Measurements from ENCODE around the gene DDHD1.

- TF ChIP-seq EZH2 (IDR thresholded peaks at IDR 0.05; ENCODE audit: insufficient read depth, poor library complexity, severe bottlenecking) (no peak), EZH2phosphoT487 (IDR thresholded peaks at IDR 0.05; ENCODE audit: insufficient read depth, low read depth) (no peak)
Measured at GRCh38 chr14:53103636-53104340, 49.3 kb downstream of the DDHD1 start.

All from GM23248 (cell line).